NCI-H748 (cell line): ENCODE measurements around the gene ARCN1.
"Not testable (repeated sequence)": the region's sequence is repeated elsewhere in the genome, so short reads cannot be mapped to it uniquely, and the experiment has no call there.

Experiments
- DNase-seq: peaks from one replicate; lab custom pipeline; 2025; ENCODE audit not compliant: unreplicated experiment; lab: John Stamatoyannopoulos, UW

ARCN1 gene

GRCh38 chr11:118604566-118604965 lies 32.4 kb downstream of the ARCN1 start:
- no peak for DNase-seq

GRCh38 chr11:118605116-118605867 lies 33.1 kb downstream of the ARCN1 start:
- DNase-seq, result no peak

- DNase-seq, result no peak
These were observed 34.1 kb downstream of the ARCN1 start for GRCh38 chr11:118606157-118606843.

- DNase-seq, result no peak
These were observed 34.6 kb downstream of the ARCN1 start for GRCh38 chr11:118606844-118607228.

GRCh38 chr11:118607401-118608359 lies 35.5 kb downstream of the ARCN1 start, which contains the start of gene PHLDB1:
Gene PHLDB1 (plus strand): TSS chr11:118607615. CDS start chr11:118613837, 6,222 bp downstream.
- DNase-seq, result peak; percentile 34

- DNase-seq, result peak; percentile 34
These were observed 36.4 kb downstream of the ARCN1 start for GRCh38 chr11:118608360-118609227.

- no peak for DNase-seq
These were observed 37.4 kb downstream of the ARCN1 start for GRCh38 chr11:118609380-118610224.

GRCh38 chr11:118610225-118610772 lies 38.1 kb downstream of the ARCN1 start:
- DNase-seq, result no peak

- peak; percentile 72 for DNase-seq
These were observed 38.7 kb downstream of the ARCN1 start for GRCh38 chr11:118610773-118611432.

GRCh38 chr11:118611433-118611795 lies 39.2 kb downstream of the ARCN1 start:
- DNase-seq, result not testable (repeated sequence)

GRCh38 chr11:118612378-118612777 lies 40.2 kb downstream of the ARCN1 start:
- no peak for DNase-seq

GRCh38 chr11:118614511-118614910 lies 42.3 kb downstream of the ARCN1 start:
- no peak for DNase-seq

- DNase-seq, result no peak
These were observed 43.2 kb downstream of the ARCN1 start for GRCh38 chr11:118615282-118615975.

GRCh38 chr11:118615976-118616371 lies 43.8 kb downstream of the ARCN1 start:
- DNase-seq, result peak; percentile 18

- DNase-seq, result no peak
These were observed 46.1 kb downstream of the ARCN1 start for GRCh38 chr11:118618115-118618990.

GRCh38 chr11:118618991-118619375 lies 46.8 kb downstream of the ARCN1 start:
- no peak for DNase-seq
